H9 (cell line): ENCODE data around the gene SEPTIN5. TPM values are rescaled to one million over a fixed set of nuclear protein-coding genes. Genes with fewer than 3 reads are reported as not detected.

Experiments used
- DNase-seq: peaks from one replicate; pipeline ENCODE4 v3.0.0-alpha.2; 2017
- H2AFZ ChIP-seq: one replicate; pipeline ENCODE4 v1.6.1; 2013; ENCODE audit warnings: mild to moderate bottlenecking, low read length, control low read depth, moderate library complexity
- H2AK5ac ChIP-seq: 2 replicates; pipeline ENCODE4 v1.6.1; 2013; ENCODE audit warnings: low read length, control low read depth, mixed read lengths; ENCODE audit not compliant: insufficient read length
- H2BK120ac ChIP-seq: one replicate; pipeline ENCODE4 v1.6.1; 2013; ENCODE audit warnings: low read depth, mild to moderate bottlenecking, low read length, control low read depth, inconsistent platforms; ENCODE audit not compliant: poor library complexity, severe bottlenecking
- H2BK12ac ChIP-seq: 2 replicates; pipeline ENCODE4 v1.6.1; 2013; ENCODE audit warnings: low read length, control low read depth, mixed read lengths, low read depth; ENCODE audit not compliant: insufficient read length
- H2BK15ac ChIP-seq: 2 replicates; pipeline ENCODE4 v1.6.1; 2013; ENCODE audit warnings: low read depth, low read length, control low read depth
- H2BK20ac ChIP-seq: one replicate; pipeline ENCODE4 v1.6.1; 2013; ENCODE audit warnings: low read depth, mild to moderate bottlenecking, low read length, control low read depth, inconsistent platforms; ENCODE audit not compliant: poor library complexity, severe bottlenecking
- H2BK5ac ChIP-seq: 2 replicates; pipeline ENCODE4 v1.6.1; 2013; ENCODE audit warnings: low read length, control low read depth, mixed read lengths; ENCODE audit not compliant: insufficient read length
- H3K14ac ChIP-seq: 2 replicates; pipeline ENCODE4 v1.6.1; 2013; ENCODE audit warnings: low read length, control low read depth; ENCODE audit not compliant: insufficient read depth
- H3K18ac ChIP-seq: 2 replicates; pipeline ENCODE4 v1.6.1; 2013; ENCODE audit warnings: low read depth, mild to moderate bottlenecking, mixed read lengths, low read length, control low read depth; ENCODE audit not compliant: insufficient read length
- H3K23ac ChIP-seq: 2 replicates; pipeline ENCODE4 v1.6.1; 2013; ENCODE audit warnings: low read length, control low read depth, mixed read lengths, low read depth; ENCODE audit not compliant: insufficient read length
- H3K23me2 ChIP-seq: 2 replicates; pipeline ENCODE4 v1.6.1; 2013; ENCODE audit warnings: low read depth, mild to moderate bottlenecking, mixed read lengths, low read length, control low read depth; ENCODE audit not compliant: insufficient read length, poor library complexity, severe bottlenecking
- H3K27ac ChIP-seq: 2 replicates; pipeline ENCODE4 v1.5.1; 2013; ENCODE audit warnings: low read length, control low read depth, mixed read lengths, low read depth; ENCODE audit not compliant: insufficient read length
- H3K27me3 ChIP-seq: 2 replicates; pipeline ENCODE4 v1.6.1; 2013; ENCODE audit warnings: low read length, control low read depth, inconsistent platforms; ENCODE audit not compliant: insufficient read depth
- H3K4ac ChIP-seq: 2 replicates; pipeline ENCODE4 v1.6.1; 2013; ENCODE audit warnings: low read depth, mild to moderate bottlenecking, control low read depth, inconsistent platforms, low read length, moderate library complexity
- H3K4me1 ChIP-seq: 2 replicates; pipeline ENCODE4 v1.6.1; 2013; ENCODE audit warnings: low read length, control low read depth, inconsistent platforms; ENCODE audit not compliant: insufficient read depth
- H3K4me2 ChIP-seq: 2 replicates; pipeline ENCODE4 v1.6.1; 2013; ENCODE audit warnings: low read length, control low read depth, mixed read lengths; ENCODE audit not compliant: insufficient read length, insufficient read depth
- H3K56ac ChIP-seq: 2 replicates; pipeline ENCODE4 v1.6.1; 2013; ENCODE audit warnings: low read depth, mild to moderate bottlenecking, mixed read lengths, low read length, control low read depth; ENCODE audit not compliant: insufficient read length
- H3K79me1 ChIP-seq: 2 replicates; pipeline ENCODE4 v1.6.1; 2013; ENCODE audit warnings: low read depth, mild to moderate bottlenecking, moderate library complexity, low read length, control low read depth, inconsistent platforms; ENCODE audit not compliant: insufficient read depth, poor library complexity, severe bottlenecking
- H3K79me2 ChIP-seq: 2 replicates; pipeline ENCODE4 v1.6.1; 2013; ENCODE audit warnings: low read length, control low read depth, inconsistent platforms; ENCODE audit not compliant: insufficient read depth
- H3K9ac ChIP-seq: 2 replicates; pipeline ENCODE4 v1.6.1; 2013; ENCODE audit warnings: low read length, control low read depth, mixed read lengths; ENCODE audit not compliant: insufficient read length; ENCODE audit errors: extremely low read depth
- H3K9me3 ChIP-seq: one replicate; pipeline ENCODE4 v1.6.1; 2013; ENCODE audit warnings: low read depth, low read length, inconsistent platforms; ENCODE audit not compliant: control insufficient read depth
- H3T11ph ChIP-seq: one replicate; pipeline ENCODE4 v1.6.1; 2013; ENCODE audit warnings: mild to moderate bottlenecking, low read length, control low read depth, inconsistent platforms
- H4K20me1 ChIP-seq: one replicate; pipeline ENCODE4 v1.6.1; 2013; ENCODE audit not compliant: control insufficient read depth, insufficient read length, insufficient read depth
- H4K5ac ChIP-seq: 2 replicates; pipeline ENCODE4 v1.6.1; 2013; ENCODE audit warnings: low read depth, mild to moderate bottlenecking, mixed read lengths, low read length, control low read depth; ENCODE audit not compliant: insufficient read length
- H4K8ac ChIP-seq: replicated peaks from 2 replicates; pipeline ENCODE4 v1.6.1; 2013; ENCODE audit warnings: low read length, control low read depth, mixed read lengths, low read depth; ENCODE audit not compliant: insufficient read length
- H4K91ac ChIP-seq: 2 replicates; pipeline ENCODE4 v1.6.1; 2013; ENCODE audit warnings: low read depth, mild to moderate bottlenecking, moderate library complexity, mixed read lengths, low read length, control low read depth; ENCODE audit not compliant: insufficient read length
- H3K27ac Mint-ChIP-seq, 3 experiments: 2 replicates in 2 of 3; 3 replicates in 1 of 3; pipeline ENCODE4 v1.8.0; 2020 to 2021; ENCODE audit warnings: mixed read lengths in 3 of 3, mild to moderate bottlenecking in 1 of 3, moderate library complexity in 1 of 3
- H3K27me3 Mint-ChIP-seq: 2 replicates; pipeline ENCODE4 v1.8.0; 2021; ENCODE audit warnings: low read depth, mild to moderate bottlenecking, moderate library complexity, mixed read lengths
- H3K36me3 Mint-ChIP-seq, 3 experiments: 2 replicates in 2 of 3; 3 replicates in 1 of 3; pipeline ENCODE4 v1.8.0; 2020 to 2021; ENCODE audit warnings: low read depth in 3 of 3, mixed read lengths in 3 of 3; ENCODE audit not compliant: insufficient read depth in 1 of 3
- H3K4me1 Mint-ChIP-seq, 2 experiments: 2 replicates each; pipeline ENCODE4 v1.8.0; 2020; ENCODE audit warnings: mixed read lengths in 2 of 2
- H3K4me3 Mint-ChIP-seq, 2 experiments: 2 replicates in 1 of 2; 3 replicates in 1 of 2; pipeline ENCODE4 v1.8.0; 2020 to 2021; ENCODE audit warnings: mild to moderate bottlenecking in 2 of 2, mixed read lengths in 2 of 2, moderate library complexity in 1 of 2
- H3K9me3 Mint-ChIP-seq, 2 experiments: 2 replicates in 1 of 2; 3 replicates in 1 of 2; pipeline ENCODE4 v1.8.0; 2020; ENCODE audit warnings: mild to moderate bottlenecking in 2 of 2, mixed read lengths in 2 of 2, moderate library complexity in 1 of 2
- WGBS: extraction: QIAGEN DNeasy Blood & Tissue Kit; methylation state at CpG from one replicate; pipeline ENCODE4 v1.1.7; 2013; ENCODE audit warnings: missing lambda C conversion rate, low lambda C conversion rate, mixed read lengths; ENCODE audit not compliant: insufficient read length; ENCODE audit errors: extremely low coverage; 5-methylcytosine and 5-hydroxymethylcytosine counted together
- total RNA-seq: library from RNA; stranded (reverse); gene quantifications from 2 replicates; pipeline ENCODE4 v1.2.1, GENCODE V29; 2021
- TF ChIP-seq, protein P1 (sequence below): fragments of 200-600 bp; sonication (generic); conservative IDR thresholded peaks from 3 replicates; pipeline ENCODE4 v1.8.0; 2021; ENCODE audit warnings: antibody characterized with exemption, mild to moderate bottlenecking

SEPTIN5 gene
- total RNA-seq, 1 experiment from 2014 or later, result 17.8 TPM

DNA sequence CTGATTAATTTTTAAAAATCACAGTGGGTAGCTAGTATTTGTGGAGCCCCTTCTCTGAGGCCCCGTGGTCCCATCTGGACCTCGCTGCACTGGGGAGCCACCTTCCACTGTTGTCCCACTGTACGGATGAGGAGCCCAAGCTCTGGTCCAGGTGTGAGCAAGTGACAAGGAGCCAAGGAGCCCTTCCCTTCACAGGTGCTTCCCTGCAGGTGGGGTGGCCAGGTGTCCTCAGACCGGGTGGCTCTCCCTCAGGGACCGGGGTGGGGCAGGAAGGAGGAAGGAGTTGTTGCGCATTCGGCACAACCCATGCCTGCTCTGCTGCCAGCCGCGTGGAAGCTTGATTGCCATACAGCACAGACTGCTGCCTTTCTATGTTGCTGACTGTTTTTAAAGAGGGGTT, 10.4 kb upstream of the SEPTIN5 start:
- Histone ChIP-seq H3K4me2 (no peak overlapping the region), H3K27me3 (no peaks in the 10 kb centered on the region), H2AK5ac (no peak overlapping the region), H2BK5ac (no peak overlapping the region), H3K18ac (peak overlapping the region; percentile 89), H3K23ac (no peak overlapping the region), H3K27ac (no peak overlapping the region), H2AFZ (no peak overlapping the region), H3K14ac (peak overlapping the region; percentile 74), H3K79me2 (no peaks in the 10 kb centered on the region), H2BK15ac (0 out of 2 replicates have a peak overlapping the region, but pooled peaks have one; percentile 45), H3K4ac (peak overlapping the region; percentile 66; the same call in 1 of the 2 replicates), H3K79me1 (no peaks in the 10 kb centered on the region), H3K23me2 (no peaks in the 10 kb centered on the region), H2BK12ac (peak overlapping the region; percentile 95), H4K5ac (peak overlapping the region; percentile 64), H3K4me1 (peaks cover 7% of the 10 kb centered on the region; the same call in 1 of the 2 replicates), H3K56ac (no peak overlapping the region), H2BK20ac (no peak overlapping the region), H3K9ac (no peak overlapping the region), H4K20me1 (no peaks in the 10 kb centered on the region), H3K9me3 (no peaks in the 10 kb centered on the region), H2BK120ac (no peak overlapping the region), H4K91ac (peak overlapping the region; percentile 31), H3T11ph (no peak overlapping the region), H4K8ac (no peak overlapping the region)
- H3K36me3 Mint-ChIP-seq, result no peaks in the 10 kb centered on the region
- DNase-seq, result peak; percentile 33
- no CpG with 5 or more reads among the region's 9 CpGs for WGBS
- TF ChIP-seq, protein P1, sequence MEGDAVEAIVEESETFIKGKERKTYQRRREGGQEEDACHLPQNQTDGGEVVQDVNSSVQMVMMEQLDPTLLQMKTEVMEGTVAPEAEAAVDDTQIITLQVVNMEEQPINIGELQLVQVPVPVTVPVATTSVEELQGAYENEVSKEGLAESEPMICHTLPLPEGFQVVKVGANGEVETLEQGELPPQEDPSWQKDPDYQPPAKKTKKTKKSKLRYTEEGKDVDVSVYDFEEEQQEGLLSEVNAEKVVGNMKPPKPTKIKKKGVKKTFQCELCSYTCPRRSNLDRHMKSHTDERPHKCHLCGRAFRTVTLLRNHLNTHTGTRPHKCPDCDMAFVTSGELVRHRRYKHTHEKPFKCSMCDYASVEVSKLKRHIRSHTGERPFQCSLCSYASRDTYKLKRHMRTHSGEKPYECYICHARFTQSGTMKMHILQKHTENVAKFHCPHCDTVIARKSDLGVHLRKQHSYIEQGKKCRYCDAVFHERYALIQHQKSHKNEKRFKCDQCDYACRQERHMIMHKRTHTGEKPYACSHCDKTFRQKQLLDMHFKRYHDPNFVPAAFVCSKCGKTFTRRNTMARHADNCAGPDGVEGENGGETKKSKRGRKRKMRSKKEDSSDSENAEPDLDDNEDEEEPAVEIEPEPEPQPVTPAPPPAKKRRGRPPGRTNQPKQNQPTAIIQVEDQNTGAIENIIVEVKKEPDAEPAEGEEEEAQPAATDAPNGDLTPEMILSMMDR, result no peak
- peak overlapping the region in 1 of 3 experiments; percentile 79; a peak in 1 of 7 replicates for H3K27ac Mint-ChIP-seq
- H3K27me3 Mint-ChIP-seq, result peaks cover 39% of the 10 kb centered on the region
- no peak overlapping the region for H3K4me3 Mint-ChIP-seq
- no peaks in the 10 kb centered on the region; a peak in 1 of 5 replicates for H3K9me3 Mint-ChIP-seq
- peaks cover 28 to 31% of the 10 kb centered on the region in 2 experiments for H3K4me1 Mint-ChIP-seq
